GM21576 (cell line): Measurements from ENCODE around the gene SEMA3E.
A peak's percentile ranks its signal among the peaks of the same experiment; 100 is the strongest.
"Not testable (repeated sequence)": the region's sequence is repeated elsewhere in the genome, so short reads cannot be mapped to it uniquely, and the experiment has no call there.

Source experiments
- ATAC-seq: cut with Tn5 transposase; IDR thresholded peaks from one replicate; pipeline ENCODE4 v1.9.1; 2021; ENCODE audit warnings: mild to moderate bottlenecking, moderate library complexity; ENCODE audit not compliant: unreplicated experiment

SEMA3E gene

DNA sequence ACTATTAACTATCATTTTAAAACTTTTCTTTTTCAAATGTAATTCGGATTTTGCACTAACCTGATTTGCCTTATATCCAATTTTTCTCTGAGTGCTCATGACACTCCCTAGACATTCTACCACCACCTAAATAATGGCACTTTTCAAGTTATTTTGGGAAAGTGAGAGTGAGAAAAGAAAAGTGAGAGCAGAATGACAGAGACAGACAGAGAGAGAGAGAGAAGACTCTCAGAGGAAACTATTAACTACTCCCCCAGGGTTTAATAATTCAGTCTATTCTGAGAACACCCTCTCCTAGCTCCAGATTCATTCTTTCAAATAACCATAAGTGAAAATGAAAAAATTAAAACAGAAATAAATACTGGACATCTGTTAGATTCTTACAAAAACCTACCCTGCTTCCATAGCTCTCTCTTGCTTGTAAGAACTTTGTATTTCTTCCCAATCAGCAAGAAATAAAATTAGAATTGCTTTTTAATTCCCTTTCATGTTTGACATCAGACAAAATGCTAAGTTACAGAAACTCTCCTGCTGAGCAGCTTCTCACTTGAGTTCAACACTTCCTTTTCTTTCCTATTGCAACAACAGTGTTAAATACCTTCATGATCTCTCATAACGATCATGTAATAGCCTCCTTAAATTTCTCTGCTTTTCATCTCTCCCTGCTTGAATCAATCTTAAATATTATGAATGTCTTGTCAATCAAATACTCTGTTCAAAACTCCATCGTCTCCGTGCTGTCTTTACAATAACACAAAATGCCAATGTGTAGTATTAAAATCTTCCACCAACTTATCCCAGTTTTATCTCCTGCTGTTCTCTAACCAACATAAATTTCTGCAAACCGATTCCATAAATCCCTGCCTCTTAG is 191.7 kb downstream of the SEMA3E start:
- no peak for ATAC-seq

- ATAC-seq = no peak
These were observed 192.5 kb downstream of the SEMA3E start for GRCh38 chr7:83456413-83456812.

- ATAC-seq = no peak
These were observed 193.3 kb downstream of the SEMA3E start for GRCh38 chr7:83455612-83456011.

GRCh38 chr7:83452256-83452655 is 196.7 kb downstream of the SEMA3E start:
- no peak for ATAC-seq

DNA sequence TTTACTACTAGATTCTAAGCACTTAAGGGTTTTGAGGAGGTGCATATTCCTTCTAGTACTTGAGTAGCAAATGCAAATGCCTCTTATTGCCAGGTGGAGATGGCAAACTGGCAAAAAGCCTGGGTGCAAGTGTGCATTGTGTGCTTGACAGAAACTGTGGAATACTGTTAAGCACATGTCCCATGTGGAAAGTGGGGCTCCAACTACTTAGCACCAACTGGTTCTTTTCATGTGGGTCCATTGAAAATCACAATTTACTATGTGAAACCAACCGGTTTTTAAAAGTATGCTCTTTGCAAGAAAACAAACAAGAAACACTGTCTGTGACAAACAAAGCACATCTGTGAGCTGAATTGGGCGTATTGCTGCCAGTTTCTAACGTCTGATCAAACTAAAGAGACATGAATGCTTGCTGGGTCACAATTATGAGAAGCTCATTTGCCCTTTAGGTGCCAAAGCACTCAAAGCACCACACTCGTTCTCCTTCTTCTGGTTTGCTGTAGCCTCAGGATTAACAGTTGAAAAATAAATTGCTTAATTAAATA is 197.4 kb downstream of the SEMA3E start:
- ATAC-seq = no peak

DNA sequence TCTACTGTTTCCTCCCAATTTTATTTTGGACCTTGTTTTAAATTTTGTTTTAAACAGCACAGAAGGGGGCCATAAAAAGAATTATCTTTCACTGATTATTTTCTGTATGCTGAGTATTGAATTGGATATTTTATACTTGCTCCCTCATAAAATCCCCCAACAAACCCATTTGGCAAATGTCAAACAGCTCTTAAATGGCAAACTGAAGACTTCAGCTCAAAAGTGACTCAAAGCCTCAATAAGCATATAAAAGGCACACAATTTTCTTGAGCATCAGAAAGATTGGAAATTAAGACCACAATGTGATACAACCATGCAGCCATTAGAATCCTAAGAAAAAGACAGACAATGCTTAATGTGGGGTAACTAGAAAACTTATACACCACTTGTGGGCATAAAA is 199.2 kb downstream of the SEMA3E start:
- ATAC-seq = no peak

- no peak for ATAC-seq
These were observed 201.3 kb downstream of the SEMA3E start for GRCh38 chr7:83447681-83448080.

- no peak for ATAC-seq
These were observed 202.8 kb downstream of the SEMA3E start for GRCh38 chr7:83446102-83446669.

- no peak for ATAC-seq
These were observed 206.0 kb downstream of the SEMA3E start for GRCh38 chr7:83442911-83443310.

DNA sequence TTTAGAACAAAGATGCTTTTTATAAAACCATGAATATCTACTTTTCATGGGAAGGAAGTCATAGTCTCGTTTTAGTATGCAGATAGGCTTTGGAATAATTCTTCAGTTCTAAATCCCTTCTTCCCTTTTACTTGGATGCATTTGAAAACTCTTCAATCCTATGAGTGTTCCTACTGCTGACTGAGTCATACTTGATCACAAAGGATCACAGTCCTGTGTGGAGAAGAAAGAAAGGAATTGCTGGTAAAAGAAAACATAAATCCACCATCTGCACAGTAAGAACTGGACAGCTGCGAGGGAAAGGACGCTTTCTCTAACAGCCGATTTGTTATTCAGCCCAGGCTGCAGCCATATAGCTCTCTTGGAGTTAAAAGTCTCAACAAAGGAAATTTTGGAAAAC is 209.9 kb downstream of the SEMA3E start:
- ATAC-seq = no peak

GRCh38 chr7:83430289-83430688 is 218.7 kb downstream of the SEMA3E start:
- not testable (repeated sequence) for ATAC-seq

DNA sequence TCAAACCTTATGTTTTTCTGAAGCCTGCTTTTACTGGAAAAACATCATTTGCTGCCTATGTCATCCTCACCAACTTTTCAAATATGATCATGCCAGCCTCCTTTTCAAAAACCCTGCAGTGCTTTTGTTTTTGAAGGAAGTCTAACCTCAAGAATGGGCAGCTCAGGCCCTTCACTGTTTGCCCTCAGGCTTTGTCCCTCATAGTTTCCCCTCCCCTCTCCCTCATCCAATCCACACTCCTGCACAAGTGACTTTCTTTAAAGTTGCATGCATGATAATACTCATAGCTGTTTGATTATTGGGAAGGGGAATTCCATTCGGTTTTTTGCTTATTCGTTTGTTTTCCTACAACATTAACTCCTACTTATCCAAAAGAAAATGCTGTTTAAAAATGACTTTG is 219.4 kb downstream of the SEMA3E start:
- ATAC-seq = no peak

- no peak for ATAC-seq
These were observed 221.1 kb downstream of the SEMA3E start for GRCh38 chr7:83427884-83428283.

GRCh38 chr7:83426325-83426724 is 222.6 kb downstream of the SEMA3E start:
- ATAC-seq = no peak

GRCh38 chr7:83419013-83419412 is 229.9 kb downstream of the SEMA3E start:
- ATAC-seq = no peak

DNA sequence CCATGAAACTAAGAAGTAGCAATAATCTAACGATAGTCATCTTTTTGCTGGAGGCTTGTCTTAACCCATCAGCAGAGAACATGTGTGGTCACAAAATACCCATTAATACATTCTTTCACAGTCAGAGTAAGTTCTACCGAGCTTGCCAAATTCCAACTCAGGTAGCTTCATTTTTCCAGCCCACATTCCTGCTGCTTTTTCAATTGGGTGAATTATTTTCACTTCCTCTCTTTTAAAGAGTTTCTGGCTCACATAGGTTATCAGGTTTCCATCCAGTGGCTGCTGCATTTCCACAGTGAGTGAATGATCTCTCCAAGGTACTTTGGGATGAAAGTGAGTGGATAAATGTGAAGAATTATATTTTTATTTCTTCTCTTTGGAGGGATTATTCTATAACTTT is 233.1 kb downstream of the SEMA3E start:
- no peak for ATAC-seq

GRCh38 chr7:83414947-83415346 is 234.0 kb downstream of the SEMA3E start:
- ATAC-seq = no peak

- ATAC-seq = no peak
These were observed 235.1 kb downstream of the SEMA3E start for GRCh38 chr7:83413831-83414230.

DNA sequence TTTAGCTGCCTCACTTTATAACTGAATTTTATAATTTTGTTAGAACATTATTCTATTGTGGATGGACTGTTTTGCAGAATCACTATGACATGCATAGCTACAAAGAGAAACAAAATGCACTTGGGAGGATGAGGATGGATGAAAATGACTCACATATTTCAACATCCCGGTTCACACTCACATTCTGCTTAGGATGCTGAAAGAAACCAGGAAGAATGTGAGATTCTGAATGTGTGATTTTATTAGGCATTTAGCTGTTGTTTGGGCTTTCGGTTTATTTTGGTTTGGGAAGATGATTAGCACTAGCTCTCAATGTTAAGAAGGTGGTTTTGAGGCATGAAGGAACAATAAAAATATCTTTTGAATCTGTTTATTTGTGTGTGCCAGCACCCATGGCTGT is 235.5 kb downstream of the SEMA3E start:
- ATAC-seq = no peak

DNA sequence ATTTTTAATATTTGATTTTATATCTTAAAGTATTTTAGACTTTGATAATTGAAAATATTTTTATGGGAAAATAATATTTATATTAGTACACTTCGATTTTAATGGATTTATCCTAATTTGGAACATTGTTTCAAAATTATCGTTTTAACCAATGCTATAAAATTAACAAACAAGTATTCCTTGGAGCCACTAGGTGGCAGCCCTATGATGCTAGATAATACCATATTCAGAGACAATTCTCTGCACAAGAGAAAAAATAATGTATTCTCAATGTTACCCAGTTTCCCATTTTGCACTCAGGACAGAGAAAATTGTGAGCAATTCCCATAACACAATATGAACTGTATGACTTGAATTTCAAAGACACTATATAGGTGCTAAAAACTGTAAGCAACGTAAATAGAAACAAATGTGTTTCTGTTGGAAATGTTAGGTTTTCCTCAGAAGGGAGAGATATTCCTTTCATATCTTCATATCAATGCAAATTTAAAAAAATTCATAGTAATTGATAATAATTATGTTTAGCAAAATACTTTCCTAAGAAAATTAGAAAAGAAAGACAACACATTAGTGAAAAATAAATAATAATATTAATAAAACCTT is 237.8 kb downstream of the SEMA3E start:
- ATAC-seq = peak; percentile 66

DNA sequence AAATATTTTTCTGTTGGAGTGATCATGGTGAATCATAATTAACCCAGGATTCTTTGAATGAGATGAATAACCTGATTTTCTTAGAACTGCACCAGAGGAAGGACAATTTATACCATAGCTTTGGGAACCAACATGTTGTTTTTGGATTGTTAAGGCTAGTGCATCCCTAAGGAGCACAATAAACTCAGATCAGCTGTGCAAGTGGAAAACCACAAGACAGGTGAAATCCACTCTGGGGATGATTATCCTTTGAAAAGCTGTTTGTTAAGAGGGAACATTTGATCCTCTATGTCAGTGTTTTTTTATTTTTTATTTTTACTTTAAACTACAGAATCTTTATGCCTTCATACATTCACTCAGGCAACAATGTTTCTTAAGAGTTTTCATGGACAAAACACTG is 254.2 kb downstream of the SEMA3E start:
- no peak for ATAC-seq

DNA sequence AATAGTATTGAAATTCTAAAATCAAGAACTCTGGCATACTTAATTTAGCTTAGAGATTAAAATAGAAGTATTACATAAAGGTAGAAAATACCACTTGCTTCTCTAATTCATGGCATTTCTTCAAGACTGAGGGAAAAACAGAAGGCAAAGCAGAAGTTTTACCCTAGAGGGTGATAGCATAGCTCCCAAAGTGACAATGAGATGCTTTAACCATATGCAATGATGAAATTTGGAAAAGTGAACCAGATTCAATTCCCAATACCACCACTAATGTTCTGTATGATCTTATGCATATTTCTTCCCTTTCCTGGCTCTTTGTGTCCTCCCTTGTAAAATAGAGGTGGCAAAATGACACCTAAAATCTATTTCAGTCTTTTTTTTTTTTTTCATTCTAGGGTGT is 260.5 kb downstream of the SEMA3E start:
- no peak for ATAC-seq
